GM12878 (cell line): ENCODE results near the gene TRIM62. TPM values are rescaled to one million over a fixed set of nuclear protein-coding genes. Genes with fewer than 3 reads are reported as not detected.

Experiments
- ATAC-seq: fragments of 200-7000 bp; cut with Tn5 transposase; 3 replicates; pipeline ENCODE4 v1.9.1; 2020; ENCODE audit warnings: mild to moderate bottlenecking, moderate library complexity
- BruUV-seq: library from RNA; stranded (reverse); fragments of 400-500 nt; replicated peaks from 2 replicates; lab custom pipeline; 2021; lab: Mats Ljungman, UMichigan
- CTCF ChIA-PET: fragments of 300-600 bp; sonication (Branson Sonifier 250); formaldehyde crosslinking; extraction: SDS; loops from one replicate; lab custom pipeline; 2021; ENCODE audit warnings: inconsistent platforms; lab: Yijun Ruan, JAX
- POLR2A ChIA-PET: fragments of 350-600 bp; formaldehyde crosslinking; extraction: SDS; loops from one replicate; lab custom pipeline; 2021; ENCODE audit warnings: inconsistent platforms; lab: Charles Lee
- RAD21 ChIA-PET: fragments of 300-600 bp; sonication (Branson Sonifier 250); formaldehyde crosslinking; loops from one replicate; lab custom pipeline; 2023; ENCODE audit warnings: antibody characterized with exemption; ENCODE audit not compliant: unreplicated experiment; lab: Charles Lee
- SMC1A ChIA-PET: fragments of 300-600 bp; sonication (Branson Sonifier 250); formaldehyde crosslinking; loops from one replicate; lab custom pipeline; 2023; ENCODE audit not compliant: unreplicated experiment, uncharacterized antibody; lab: Charles Lee
- DNase-seq: peaks from one replicate; pipeline ENCODE4 v3.0.0-alpha.2; 2011; ENCODE audit warnings: low read depth, low spot score
- FAIRE-seq: peaks from 3 replicates; lab custom pipeline; 2011; peaks lifted over from hg19 to GRCh38; lab: Jason Lieb, UNC
- H2AFZ ChIP-seq: 2 replicates; pipeline ENCODE4 v1.6.0; 2011; ENCODE audit warnings: low read depth, low read length, control low read depth; ENCODE audit not compliant: control insufficient read depth
- H3K27ac ChIP-seq: 2 replicates; pipeline ENCODE4 v1.5.1; 2011; ENCODE audit warnings: control low read depth; ENCODE audit not compliant: control insufficient read depth, insufficient read depth
- H3K27me3 ChIP-seq, 2 experiments: replicated peaks in 1 of 2; 2 replicates each; pipeline versions ENCODE4 v1.6.0 to v1.6.1; 2011; ENCODE audit warnings: low read length in 1 of 2; ENCODE audit not compliant: control insufficient read depth in 2 of 2, insufficient read depth in 2 of 2
- H3K36me3 ChIP-seq, 2 experiments: 2 replicates each; pipeline ENCODE4 v1.5.1; 2011; ENCODE audit warnings: low read length in 1 of 2; ENCODE audit not compliant: control insufficient read depth in 2 of 2, insufficient read depth in 2 of 2
- H3K4me1 ChIP-seq: 2 replicates; pipeline ENCODE4 v1.6.1; 2011; ENCODE audit warnings: mild to moderate bottlenecking, low read length, moderate library complexity, mixed read lengths; ENCODE audit not compliant: control insufficient read depth, insufficient read depth
- H3K4me2 ChIP-seq: 2 replicates; pipeline ENCODE4 v1.6.0; 2011; ENCODE audit warnings: control low read depth; ENCODE audit not compliant: control insufficient read depth, insufficient read depth
- H3K4me3 ChIP-seq: fragments of 200-600 bp; sonication (generic); 2 replicates; pipeline ENCODE4 v1.5.1; 2016
- H3K79me2 ChIP-seq: 2 replicates; pipeline ENCODE4 v1.6.0; 2011; ENCODE audit warnings: low read length; ENCODE audit not compliant: control insufficient read depth, insufficient read depth
- H3K9ac ChIP-seq: 2 replicates; pipeline ENCODE4 v1.8.0; 2011; ENCODE audit warnings: low read length, control low read depth, mixed read lengths; ENCODE audit not compliant: control insufficient read depth, insufficient read depth
- H3K9me3 ChIP-seq: replicated peaks from 3 replicates; pipeline ENCODE4 v1.5.1; 2011; ENCODE audit warnings: mild to moderate bottlenecking, low read length; ENCODE audit not compliant: control insufficient read depth, insufficient read depth
- H4K20me1 ChIP-seq: 2 replicates; pipeline ENCODE4 v1.6.0; 2011; ENCODE audit not compliant: control insufficient read depth, insufficient read depth
- BHLHE40 ChIP-seq, 2 experiments: fragments of 450-650 bp in 1 of 2; IDR thresholded peaks; 2 replicates each; pipeline ENCODE4 v1.6.1; 2011 to 2017; ENCODE audit warnings: low read depth in 2 of 2, borderline replicate concordance in 1 of 2, improper control_type of control experiment in 1 of 2, low read length in 1 of 2, mild to moderate bottlenecking in 1 of 2
- E2F8 ChIP-seq: fragments of 450-650 bp; IDR thresholded peaks from 2 replicates; pipeline ENCODE4 v1.6.1; 2018; ENCODE audit warnings: mild to moderate bottlenecking, low read depth, moderate library complexity; ENCODE audit not compliant: partially characterized antibody
- ESRRA ChIP-seq: IDR thresholded peaks from 2 replicates; pipeline ENCODE4 v1.6.1; 2012; ENCODE audit warnings: mild to moderate bottlenecking, low read length, improper control_type of control experiment
- FOS ChIP-seq: IDR thresholded peaks from 3 replicates; pipeline ENCODE4 v1.6.1; 2011; ENCODE audit warnings: borderline replicate concordance; ENCODE audit not compliant: insufficient read length; ENCODE audit errors: extremely low read depth
- IRF3 ChIP-seq: fragments of 450-650 bp; IDR thresholded peaks from 2 replicates; pipeline ENCODE4 v1.6.1; 2014; ENCODE audit warnings: mild to moderate bottlenecking
- LARP7 ChIP-seq: fragments of 450-650 bp; IDR thresholded peaks from 2 replicates; pipeline ENCODE4 v1.6.1; 2017; ENCODE audit warnings: mild to moderate bottlenecking
- MXI1 ChIP-seq: fragments of 150-350 bp; IDR thresholded peaks from 2 replicates; pipeline ENCODE4 v1.6.1; 2011; ENCODE audit warnings: low read depth, mild to moderate bottlenecking, inconsistent platforms, low read length, improper control_type of control experiment
- NKRF ChIP-seq: fragments of 450-650 bp; conservative IDR thresholded peaks from 2 replicates; pipeline ENCODE4 v1.6.1; 2017; ENCODE audit warnings: mild to moderate bottlenecking, moderate library complexity
- RUNX3 ChIP-seq: IDR thresholded peaks from 2 replicates; pipeline ENCODE4 v1.6.1; 2012; ENCODE audit warnings: low read length, inconsistent platforms
- SIN3A ChIP-seq: IDR thresholded peaks from 2 replicates; pipeline ENCODE4 v1.6.1; 2012; ENCODE audit warnings: low read depth, low read length, improper control_type of control experiment
- SPI1 ChIP-seq: IDR thresholded peaks from 2 replicates; pipeline ENCODE4 v1.6.1; 2011; ENCODE audit warnings: low read depth, mild to moderate bottlenecking, low read length, moderate library complexity, borderline replicate concordance; ENCODE audit not compliant: insufficient read depth
- SREBF2 ChIP-seq: IDR thresholded peaks from 2 replicates; pipeline ENCODE4 v1.6.1; 2012; ENCODE audit warnings: mild to moderate bottlenecking, low read length
- USF1 ChIP-seq: IDR thresholded peaks from 2 replicates; pipeline ENCODE4 v1.6.1; 2011; ENCODE audit warnings: borderline replicate concordance, low read depth, mild to moderate bottlenecking, moderate library complexity, mixed read lengths, low read length; ENCODE audit not compliant: insufficient read depth; ENCODE audit errors: extremely low read length
- WRNIP1 ChIP-seq: IDR thresholded peaks from 2 replicates; pipeline ENCODE4 v1.6.1; 2011; ENCODE audit warnings: low read depth, low read length, improper control_type of control experiment, borderline replicate concordance
- ZNF217 ChIP-seq: fragments of 450-650 bp; IDR thresholded peaks from 2 replicates; pipeline ENCODE4 v1.6.1; 2017; ENCODE audit warnings: antibody characterized with exemption, mild to moderate bottlenecking
- ZNF622 ChIP-seq: fragments of 450-650 bp; IDR thresholded peaks from 2 replicates; pipeline ENCODE4 v1.6.1; 2017; ENCODE audit warnings: mild to moderate bottlenecking, inconsistent platforms
- WGBS: methylation state at CpG from one replicate; pipeline ENCODE4 v1.1.6; 2016; ENCODE audit warnings: low lambda C conversion rate; ENCODE audit not compliant: insufficient replicate concordance, insufficient coverage; ENCODE audit errors: missing lambda C conversion rate; 5-methylcytosine and 5-hydroxymethylcytosine counted together
- in situ Hi-C: fragments of 300-500 bp; cut with MboI; formaldehyde crosslinking; loops from 9 replicates; pipeline ENCODE4 v1.14.3; 2018; ENCODE audit warnings: mixed read lengths
- intact Hi-C: fragments of 100-400 bp; cut with micrococcal nuclease; formaldehyde crosslinking; loops from one replicate; pipeline ENCODE4 v1.14.2; 2022; ENCODE audit not compliant: unreplicated experiment
- polyA plus RNA-seq, 11 experiments: library from polyadenylated mRNA; depleted of rRNA in 4 of 11; unstranded in 6 of 11; stranded (reverse) in 5 of 11; fragments of >200 nt; fragmentation: Nextera tagmentation in 4 of 11; fragmentation: Illumina TruSeq in 1 of 11; extraction: Ambion mirVana in 4 of 11; extraction: Trizol in 1 of 11; gene quantifications; 1 replicate in 1 of 11; 2 replicates in 10 of 11; pipeline versions ENCODE4 v1.2.1 to v1.2.3, GENCODE V29; 2011 to 2016; ENCODE audit warnings: inconsistent platforms in 2 of 11, missing spikeins in 2 of 11, low read depth in 1 of 11
- total RNA-seq, 4 experiments: library from RNA; depleted of rRNA in 3 of 4; stranded (reverse); fragments of >200 nt in 3 of 4; fragmentation: Illumina TruSeq in 1 of 4; extraction: Trizol in 1 of 4; gene quantifications; 2 replicates each; pipeline versions ENCODE4 v1.2.1 to v1.2.3, GENCODE V29; 2013 to 2021

The TRIM62 gene
- total and polyA plus RNA-seq, 10 of the 15 experiments (the other 5 are each of a cell fraction or from before 2014, with no cell fraction given) = 0.52 to 4.2 (median 1.9) TPM

- Histone ChIP-seq H2AFZ (no peak overlapping the region), H3K4me2 (no peak overlapping the region)
- TF ChIP-seq USF1 (no peak), NKRF (no peak), ESRRA (no peak), LARP7 (no peak), MXI1 (no peak), SPI1 (no peak), SIN3A (no peak), SREBF2 (no peak), IRF3 (no peak), WRNIP1 (no peak), ZNF622 (no peak), FOS (no peak), ZNF217 (no peak), RUNX3 (no peak), E2F8 (no peak), BHLHE40 (IDR thresholded peaks at IDR 0.05; ENCODE audit: borderline replicate concordance in 1 of 2, low read depth in 2 of 2, low read length in 1 of 2) (no peak)
- TF ChIP-seq, all 136 proteins: peak for 0
- H3K9me3 ChIP-seq = no peaks in the 10 kb centered on the region
- POLR2A ChIA-PET = no interaction called here
- ATAC-seq (no peak), DNase-seq (no peak), FAIRE-seq (no peak)
- no peak overlapping the region for H3K4me3 ChIP-seq
- RAD21 ChIA-PET = no interaction called here
- no peaks in the 10 kb centered on the region for H3K79me2 ChIP-seq
- H3K27me3 ChIP-seq = no peaks in the 10 kb centered on the region
- intact Hi-C loops = no loop called here
- CTCF ChIA-PET = no interaction called here
- 50% methylated on average over 14 of the region's 14 CpGs for whole genome bisulfite sequencing
- SMC1A ChIA-PET = no interaction called here
- H4K20me1 ChIP-seq = no peaks in the 10 kb centered on the region
- H3K4me1 ChIP-seq = no peaks in the 10 kb centered on the region
- no peak overlapping the region for H3K27ac ChIP-seq
- no TSS peak for BruUV-seq
- no peaks in the 10 kb centered on the region; a peak in 1 of 4 replicates for H3K36me3 ChIP-seq
- H3K9ac ChIP-seq = no peak overlapping the region
- in situ Hi-C loops = no loop called here
These were observed 18.0 kb downstream of the TRIM62 start for GRCh38 chr1:33163621-33164519.
